HL-60 (cell line): ENCODE measurements around the gene IQSEC1.
A peak's percentile ranks its signal among the peaks of the same experiment; 100 is the strongest.

ENCODE experiments used
- DNase-seq, 2 experiments: peaks; one replicate each; pipeline ENCODE4 v3.0.0-alpha.2; 2010 to 2020; ENCODE audit warnings: low read depth in 1 of 2, low spot score in 1 of 2
- H3K27ac ChIP-seq: fragments of 250-450 bp; sonication (Bioruptor Pico); replicated peaks from 2 replicates; pipeline ENCODE4 v1.5.1; 2020; ENCODE audit warnings: mild to moderate bottlenecking, moderate library complexity
- H3K27me3 ChIP-seq: fragments of 250-450 bp; sonication (Bioruptor Pico); 2 replicates; pipeline ENCODE4 v1.5.1; 2021; ENCODE audit warnings: mild to moderate bottlenecking, moderate library complexity; ENCODE audit not compliant: insufficient read depth, poor library complexity, severe bottlenecking
- H3K4me3 ChIP-seq: replicated peaks from 2 replicates; pipeline ENCODE4 v1.5.1; 2011; ENCODE audit warnings: mild to moderate bottlenecking, control low read depth, low read length; ENCODE audit not compliant: insufficient read depth
- CTCF ChIP-seq: IDR thresholded peaks from one replicate; pipeline ENCODE4 v1.5.1; 2011; ENCODE audit warnings: low read length, control low read depth, inconsistent platforms; ENCODE audit not compliant: insufficient read depth
- GABPA ChIP-seq: IDR thresholded peaks from 2 replicates; pipeline ENCODE4 v1.6.1; 2012; ENCODE audit warnings: low read depth
- POLR2AphosphoS5 ChIP-seq: IDR thresholded peaks from 2 replicates; pipeline ENCODE4 v1.6.1; 2012; ENCODE audit warnings: low read depth
- REST ChIP-seq: IDR thresholded peaks from 2 replicates; pipeline ENCODE4 v1.6.1; 2012; ENCODE audit warnings: low read depth; ENCODE audit not compliant: insufficient replicate concordance
- SPI1 ChIP-seq: IDR thresholded peaks from 2 replicates; pipeline ENCODE4 v1.6.1; 2012; ENCODE audit warnings: low read depth, mild to moderate bottlenecking, borderline replicate concordance

Gene IQSEC1

GRCh38 chr3:12995389-12996180 is 77.6 kb downstream of the IQSEC1 start:
- no peak overlapping the region for H3K4me3 ChIP-seq
- no peak overlapping the region; the same call in 1 of the 2 replicates for H3K27ac ChIP-seq
- DNase-seq = peak in 1 of 2 experiments; percentile 70
- H3K27me3 ChIP-seq = peaks cover 13% of the 10 kb centered on the region
- no peak for TF ChIP-seq GABPA
- no peak for TF ChIP-seq SPI1
- no peak for TF ChIP-seq CTCF
- no peak for TF ChIP-seq REST
- TF ChIP-seq POLR2AphosphoS5 = no peak

- TF ChIP-seq SPI1 (no peak), GABPA (0 out of 2 replicates have a peak, but pooled peaks have one; percentile 20), CTCF (peak; percentile 60)
- H3K27ac ChIP-seq = peak overlapping the region; percentile 59
These were observed 78.4 kb downstream of the IQSEC1 start for GRCh38 chr3:12994607-12995388.

GRCh38 chr3:12994357-12994606 is 78.9 kb downstream of the IQSEC1 start:
- TF ChIP-seq SPI1 (no peak), POLR2AphosphoS5 (no peak), CTCF (no peak), REST (no peak), GABPA (no peak)
- Histone ChIP-seq H3K4me3 (peak overlapping the region; percentile 69), H3K27me3 (peaks cover 13% of the 10 kb centered on the region), H3K27ac (peak overlapping the region; percentile 59)
- no peak for DNase-seq

More at GRCh38 chr3:12994607-12995388, 78.4 kb downstream of the IQSEC1 start:
- H3K4me3 ChIP-seq = peak overlapping the region; percentile 69
- H3K27me3 ChIP-seq = peaks cover 13% of the 10 kb centered on the region
- peak; percentile 77 to 82 for DNase-seq
